GM12878 (cell line): ENCODE measurements around the gene NFATC1.

ENCODE experiments used
- CBFB ChIP-seq: IDR thresholded peaks from 2 replicates; pipeline ENCODE4 v1.6.1; 2016; ENCODE audit warnings: antibody characterized with exemption, low read depth
- CEBPZ ChIP-seq: fragments of 150-350 bp; IDR thresholded peaks from 2 replicates; pipeline ENCODE4 v1.6.1; 2016; ENCODE audit warnings: low read depth, low read length
- CTCF ChIP-seq, 3 experiments: IDR thresholded peaks in 2 of 3; conservative IDR thresholded peaks in 1 of 3; 2 replicates each; pipeline ENCODE4 v1.5.1; 2011; ENCODE audit warnings: low read depth in 3 of 3, low read length in 3 of 3, mild to moderate bottlenecking in 3 of 3, control low read depth in 2 of 3, moderate library complexity in 2 of 3, inconsistent platforms in 1 of 3, mixed read lengths in 1 of 3; ENCODE audit not compliant: control insufficient read depth in 2 of 3, insufficient read depth in 1 of 3; ENCODE audit errors: extremely low read depth in 1 of 3
- E2F4 ChIP-seq: IDR thresholded peaks from 2 replicates; pipeline ENCODE4 v1.6.1; 2012; ENCODE audit warnings: low read depth, low read length, improper control_type of control experiment
- ETV6 ChIP-seq, 2 experiments: fragments of 450-650 bp in 1 of 2; IDR thresholded peaks in 1 of 2; conservative IDR thresholded peaks in 1 of 2; 2 replicates each; pipeline ENCODE4 v1.6.1; 2014; ENCODE audit warnings: antibody characterized with exemption in 1 of 2, borderline replicate concordance in 1 of 2, low read depth in 1 of 2, mild to moderate bottlenecking in 1 of 2, moderate library complexity in 1 of 2
- EZH2 ChIP-seq: IDR thresholded peaks from 2 replicates; pipeline ENCODE4 v1.6.1; 2012; ENCODE audit warnings: low read depth, mild to moderate bottlenecking, control low read depth, inconsistent platforms, low read length, borderline replicate concordance; ENCODE audit not compliant: control insufficient read depth
- PRDM15 ChIP-seq: fragments of 450-650 bp; formaldehyde crosslinking; IDR thresholded peaks from 2 replicates; pipeline ENCODE4 v1.4.0; 2020; ENCODE audit warnings: mild to moderate bottlenecking, moderate library complexity
- SMC3 ChIP-seq: IDR thresholded peaks from 2 replicates; pipeline ENCODE4 v1.6.1; 2011; ENCODE audit warnings: low read length, improper control_type of control experiment, borderline replicate concordance

- no peak for TF ChIP-seq EZH2
- TF ChIP-seq CEBPZ = no peak
- no peak for TF ChIP-seq CTCF (IDR thresholded peaks at IDR 0.05 in 2 of 3, conservative IDR thresholded peaks at IDR 0.05 in 1 of 3; ENCODE audit: control insufficient read depth in 2 of 3, extremely low read depth in 1 of 3, insufficient read depth in 1 of 3, low read depth in 3 of 3, low read length in 3 of 3)
- no peak for TF ChIP-seq ETV6 (conservative IDR thresholded peaks at IDR 0.05 in 1 of 2, IDR thresholded peaks at IDR 0.05 in 1 of 2; ENCODE audit: borderline replicate concordance in 1 of 2, low read depth in 1 of 2)
- no peak for TF ChIP-seq PRDM15 (CRISPR knock-in tag)
- no peak for TF ChIP-seq CBFB
- no peak for TF ChIP-seq SMC3
- no peak for TF ChIP-seq E2F4
These were observed 36.8 kb downstream of the NFATC1 start for GRCh38 chr18:79432376-79433120.
